HepG2 (cell line): ENCODE measurements around the gene LEPROT. TPM values are rescaled to one million over a fixed set of nuclear protein-coding genes. Genes with fewer than 3 reads are reported as not detected.

Source experiments
- AGO2 ChIP-seq: fragments of 200-400 bp; formaldehyde crosslinking; optimal IDR thresholded peaks from 2 replicates; pipeline ENCODE3; 2017; ENCODE audit warnings: mild to moderate bottlenecking, low read depth, low read length, moderate library complexity
- DPF2 ChIP-seq: sonication (generic); formaldehyde crosslinking; IDR thresholded peaks from 2 replicates; pipeline ENCODE4 v1.4.0; 2020; ENCODE audit warnings: mild to moderate bottlenecking, low read depth, missing genetic modification reagents, borderline replicate concordance
- ETV5 ChIP-seq: IDR thresholded peaks from 2 replicates; pipeline ENCODE4 v1.6.1; 2018; ENCODE audit warnings: missing biosample characterization, missing genetic modification reagents, inconsistent platforms, borderline replicate concordance
- FOXC1 ChIP-seq: sonication (generic); formaldehyde crosslinking; IDR thresholded peaks from 2 replicates; pipeline ENCODE4 v1.8.0; 2022; ENCODE audit warnings: mild to moderate bottlenecking, missing genetic modification reagents, borderline replicate concordance
- HNRNPUL1 ChIP-seq: fragments of 200-400 bp; formaldehyde crosslinking; IDR thresholded peaks from 2 replicates; pipeline ENCODE4 v1.6.1; 2017; ENCODE audit warnings: low read depth, mild to moderate bottlenecking, low read length, moderate library complexity
- KLF6 ChIP-seq: IDR thresholded peaks from 2 replicates; pipeline ENCODE4 v1.8.0; 2016; ENCODE audit warnings: missing biosample characterization, missing genetic modification reagents
- MAFF ChIP-seq: IDR thresholded peaks from 2 replicates; pipeline ENCODE4 v1.6.1; 2011; ENCODE audit warnings: low read depth, low read length, improper control_type of control experiment
- MAFK ChIP-seq, 2 experiments: IDR thresholded peaks in 1 of 2; conservative IDR thresholded peaks in 1 of 2; 2 replicates each; pipeline ENCODE4 v1.6.1; 2011; ENCODE audit warnings: improper control_type of control experiment in 2 of 2, low read length in 2 of 2
- MBNL3 ChIP-seq: fragments of 250-450 bp; sonication (Bioruptor Pico); conservative IDR thresholded peaks from 2 replicates; pipeline ENCODE4 v1.8.0; 2022; ENCODE audit warnings: mild to moderate bottlenecking, inconsistent platforms
- POLR2G ChIP-seq: fragments of 200-400 bp; formaldehyde crosslinking; IDR thresholded peaks from 2 replicates; pipeline ENCODE4 v1.6.1; 2018; ENCODE audit warnings: mild to moderate bottlenecking, low read depth, low read length, moderate library complexity
- RCOR2 ChIP-seq: IDR thresholded peaks from 2 replicates; pipeline ENCODE4 v1.6.1; 2016; ENCODE audit warnings: missing biosample characterization, missing genetic modification reagents
- RELA ChIP-seq: sonication (generic); formaldehyde crosslinking; IDR thresholded peaks from 2 replicates; pipeline ENCODE4 v1.4.0; 2020; ENCODE audit warnings: missing genetic modification reagents
- SNAPC2 ChIP-seq: sonication (generic); formaldehyde crosslinking; IDR thresholded peaks from 2 replicates; pipeline ENCODE4 v1.8.1; 2022; ENCODE audit warnings: mild to moderate bottlenecking, missing genetic modification reagents
- SPEN ChIP-seq: sonication (generic); formaldehyde crosslinking; IDR thresholded peaks from 2 replicates; pipeline ENCODE4 v1.5.1; 2020; ENCODE audit warnings: low read depth, mild to moderate bottlenecking, missing genetic modification reagents
- XBP1 ChIP-seq: sonication (generic); formaldehyde crosslinking; IDR thresholded peaks from 2 replicates; pipeline ENCODE4 v1.5.0; 2020; ENCODE audit warnings: missing genetic modification reagents
- ZFYVE20 ChIP-seq: sonication (generic); formaldehyde crosslinking; IDR thresholded peaks from 2 replicates; pipeline ENCODE4 v1.8.0; 2023; ENCODE audit warnings: low read depth, mild to moderate bottlenecking, moderate library complexity, missing genetic modification reagents, borderline replicate concordance
- ZGPAT ChIP-seq: IDR thresholded peaks from 2 replicates; pipeline ENCODE4 v1.6.1; 2016; ENCODE audit warnings: mild to moderate bottlenecking
- ZNF138 ChIP-seq: sonication (generic); formaldehyde crosslinking; IDR thresholded peaks from 2 replicates; pipeline ENCODE4 v1.5.0; 2020; ENCODE audit warnings: mild to moderate bottlenecking, low read depth, missing genetic modification reagents
- ZNF331 ChIP-seq: sonication (generic); formaldehyde crosslinking; IDR thresholded peaks from 2 replicates; pipeline ENCODE4 v1.4.0; 2020; ENCODE audit warnings: missing genetic modification reagents
- ZNF644 ChIP-seq: IDR thresholded peaks from 2 replicates; pipeline ENCODE4 v1.6.1; 2016; ENCODE audit warnings: low read depth
- ZNF777 ChIP-seq: sonication (generic); formaldehyde crosslinking; IDR thresholded peaks from 2 replicates; pipeline ENCODE4 v1.4.0; 2020; ENCODE audit warnings: missing genetic modification reagents
- ZNF839 ChIP-seq: sonication (generic); formaldehyde crosslinking; IDR thresholded peaks from 2 replicates; pipeline ENCODE4 v1.4.0; 2020; ENCODE audit warnings: missing genetic modification reagents, mild to moderate bottlenecking, borderline replicate concordance
- ZSCAN9 ChIP-seq: IDR thresholded peaks from 2 replicates; pipeline ENCODE4 v1.6.1; 2016; ENCODE audit warnings: borderline replicate concordance
- polyA plus RNA-seq, 8 experiments: library from polyadenylated mRNA; depleted of rRNA in 3 of 8; stranded (reverse) in 7 of 8; unstranded in 1 of 8; fragments of >200 nt; fragmentation: Illumina TruSeq in 4 of 8; extraction: Trizol in 4 of 8; gene quantifications; 2 replicates each; pipeline versions ENCODE4 v1.2.1 to v1.2.3, GENCODE V29; 2011 to 2016; ENCODE audit warnings: low read depth in 4 of 8, missing spikeins in 1 of 8, mixed read lengths in 1 of 8; ENCODE audit not compliant: insufficient read depth in 1 of 8
- total RNA-seq, 5 experiments: library from RNA; depleted of rRNA; stranded (reverse); fragments of >200 nt; fragmentation: Illumina TruSeq; extraction: Trizol; gene quantifications; 2 replicates each; pipeline ENCODE4 v1.2.3, GENCODE V29; 2016; ENCODE audit warnings: low read depth in 1 of 5
- TF ChIP-seq, protein P1 (sequence below): sonication (generic); formaldehyde crosslinking; IDR thresholded peaks from 2 replicates; pipeline ENCODE4 v1.5.0; 2020; ENCODE audit warnings: mild to moderate bottlenecking, missing genetic modification reagents
- TF ChIP-seq, protein P2 (sequence below): sonication (generic); formaldehyde crosslinking; IDR thresholded peaks from 2 replicates; pipeline ENCODE4 v1.8.0; 2022; ENCODE audit warnings: mild to moderate bottlenecking, missing genetic modification reagents, moderate library complexity
- TF ChIP-seq, protein P3 (sequence below): sonication (generic); formaldehyde crosslinking; IDR thresholded peaks from 2 replicates; pipeline ENCODE4 v1.8.1; 2023; ENCODE audit warnings: mild to moderate bottlenecking, inconsistent platforms, moderate library complexity, missing genetic modification reagents, borderline replicate concordance

LEPROT gene
- total and polyA plus RNA-seq, 2 of the 13 experiments (the other 11 are each of a cell fraction or from before 2014, with no cell fraction given) = 36.8 to 51.4 TPM

DNA sequence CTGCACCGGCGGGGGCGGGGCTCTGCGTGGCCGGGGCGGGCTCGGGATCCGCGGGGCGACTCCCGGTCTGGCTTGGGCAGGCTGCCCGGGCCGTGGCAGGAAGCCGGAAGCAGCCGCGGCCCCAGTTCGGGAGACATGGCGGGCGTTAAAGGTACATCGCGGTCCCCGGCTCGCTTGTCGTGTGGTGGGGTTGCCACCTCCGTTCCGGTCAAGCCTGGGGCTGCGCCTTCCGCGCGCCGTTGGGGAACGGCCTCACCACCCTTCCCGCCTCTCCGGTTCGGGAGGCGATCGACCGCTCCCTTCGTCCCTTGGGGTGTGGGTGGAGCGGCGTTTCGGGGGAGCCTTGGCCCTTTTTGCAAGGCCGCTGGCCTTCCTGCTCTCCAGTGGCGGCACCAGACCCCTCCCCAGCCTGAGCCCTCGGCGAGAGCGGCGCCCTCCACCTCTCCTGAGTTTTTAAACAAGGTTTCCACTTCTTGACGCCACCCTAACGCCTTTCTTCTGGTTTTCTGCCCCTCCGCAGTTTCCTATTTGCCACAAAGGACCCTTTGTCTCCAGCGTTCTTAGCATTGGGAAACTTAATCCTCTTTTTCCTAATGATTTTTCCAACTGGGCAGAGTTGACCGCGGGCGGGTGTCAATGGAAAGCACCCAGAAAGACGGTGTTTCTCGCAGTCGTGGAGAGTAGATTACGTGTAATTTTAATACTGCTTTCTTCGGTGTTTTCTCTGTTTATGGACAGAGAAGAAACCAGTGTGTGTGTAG, at the start of gene LEPROT, which contains the start of gene LEPR (continued):
- TF ChIP-seq ETV5 (CRISPR knock-in tag) = peak; percentile 78
- peak; percentile 65; the same call in 1 of the 2 replicates for TF ChIP-seq ZNF331 (CRISPR knock-in tag)
- no peak for TF ChIP-seq MBNL3 (CRISPR knock-in tag)
- TF ChIP-seq, protein P1, sequence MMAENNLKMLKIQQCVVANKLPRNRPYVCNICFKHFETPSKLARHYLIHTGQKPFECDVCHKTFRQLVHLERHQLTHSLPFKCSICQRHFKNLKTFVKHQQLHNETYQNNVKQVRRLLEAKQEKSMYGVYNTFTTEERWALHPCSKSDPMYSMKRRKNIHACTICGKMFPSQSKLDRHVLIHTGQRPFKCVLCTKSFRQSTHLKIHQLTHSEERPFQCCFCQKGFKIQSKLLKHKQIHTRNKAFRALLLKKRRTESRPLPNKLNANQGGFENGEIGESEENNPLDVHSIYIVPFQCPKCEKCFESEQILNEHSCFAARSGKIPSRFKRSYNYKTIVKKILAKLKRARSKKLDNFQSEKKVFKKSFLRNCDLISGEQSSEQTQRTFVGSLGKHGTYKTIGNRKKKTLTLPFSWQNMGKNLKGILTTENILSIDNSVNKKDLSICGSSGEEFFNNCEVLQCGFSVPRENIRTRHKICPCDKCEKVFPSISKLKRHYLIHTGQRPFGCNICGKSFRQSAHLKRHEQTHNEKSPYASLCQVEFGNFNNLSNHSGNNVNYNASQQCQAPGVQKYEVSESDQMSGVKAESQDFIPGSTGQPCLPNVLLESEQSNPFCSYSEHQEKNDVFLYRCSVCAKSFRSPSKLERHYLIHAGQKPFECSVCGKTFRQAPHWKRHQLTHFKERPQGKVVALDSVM (CRISPR knock-in tag) = peak; percentile 47; the same call in 1 of the 2 replicates
- TF ChIP-seq RELA (CRISPR knock-in tag) = no peak
- TF ChIP-seq HNRNPUL1 = no peak
- TF ChIP-seq FOXC1 (CRISPR knock-in tag) = peak; percentile 87
- TF ChIP-seq ZNF839 (CRISPR knock-in tag) = no peak
- no peak for TF ChIP-seq ZNF138 (CRISPR knock-in tag)
- TF ChIP-seq, protein P2, sequence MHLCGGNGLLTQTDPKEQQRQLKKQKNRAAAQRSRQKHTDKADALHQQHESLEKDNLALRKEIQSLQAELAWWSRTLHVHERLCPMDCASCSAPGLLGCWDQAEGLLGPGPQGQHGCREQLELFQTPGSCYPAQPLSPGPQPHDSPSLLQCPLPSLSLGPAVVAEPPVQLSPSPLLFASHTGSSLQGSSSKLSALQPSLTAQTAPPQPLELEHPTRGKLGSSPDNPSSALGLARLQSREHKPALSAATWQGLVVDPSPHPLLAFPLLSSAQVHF (CRISPR knock-in tag) = no peak
- peak; percentile 80; the same call in 1 of the 2 replicates for TF ChIP-seq ZGPAT
- peak; percentile 69; the same call in 1 of the 2 replicates for TF ChIP-seq SPEN (CRISPR knock-in tag)
- TF ChIP-seq ZSCAN9 = 0 out of 2 replicates have a peak, but pooled peaks have one; percentile 77
- peak; percentile 77 for TF ChIP-seq POLR2G
- TF ChIP-seq DPF2 = no peak
- no peak; the same call in 1 of the 2 replicates for TF ChIP-seq ZNF777 (CRISPR knock-in tag)
- no peak for TF ChIP-seq MAFK (conservative IDR thresholded peaks at IDR 0.05 in 1 of 2, IDR thresholded peaks at IDR 0.05 in 1 of 2; ENCODE audit: low read length in 2 of 2)
- no peak for TF ChIP-seq ZNF644 (CRISPR knock-in tag)
- no peak for TF ChIP-seq MAFF
- TF ChIP-seq, protein P3, sequence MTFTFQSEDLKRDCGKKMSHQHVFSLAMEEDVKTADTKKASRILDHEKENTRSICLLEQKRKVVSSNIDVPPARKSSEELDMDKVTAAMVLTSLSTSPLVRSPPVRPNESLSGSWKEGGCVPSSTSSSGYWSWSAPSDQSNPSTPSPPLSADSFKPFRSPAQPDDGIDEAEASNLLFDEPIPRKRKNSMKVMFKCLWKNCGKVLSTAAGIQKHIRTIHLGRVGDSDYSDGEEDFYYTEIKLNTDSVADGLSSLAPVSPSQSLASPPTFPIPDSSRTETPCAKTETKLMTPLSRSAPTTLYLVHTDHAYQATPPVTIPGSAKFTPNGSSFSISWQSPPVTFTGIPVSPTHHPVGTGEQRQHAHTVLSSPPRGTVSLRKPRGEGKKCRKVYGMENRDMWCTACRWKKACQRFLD (CRISPR knock-in tag) = 0 out of 2 replicates have a peak, but pooled peaks have one; percentile 27
- TF ChIP-seq RCOR2 (CRISPR knock-in tag) = no peak
- TF ChIP-seq SNAPC2 (CRISPR knock-in tag) = no peak
- no peak for TF ChIP-seq AGO2
- 0 out of 2 replicates have a peak, but pooled peaks have one; percentile 40 for TF ChIP-seq ZFYVE20 (CRISPR knock-in tag)
- TF ChIP-seq XBP1 (CRISPR knock-in tag) = no peak
- TF ChIP-seq KLF6 (CRISPR knock-in tag) = peak; percentile 79
